ENCODE data around the gene SLX4IP.
"Not testable (repeated sequence)": the region's sequence is repeated elsewhere in the genome, so short reads cannot be mapped to it uniquely, and the experiment has no call there.

The SLX4IP gene

GRCh38 chr20:10565922-10566897, 131.1 kb downstream of the SLX4IP start:
- no peak for DNase-seq (ENCODE audit: extremely low read depth in 1 of 2, low read depth in 1 of 2)

- DNase-seq (ENCODE audit: extremely low read depth in 1 of 2, low read depth in 1 of 2) = no peak
Measured at GRCh38 chr20:10568032-10568431, 132.9 kb downstream of the SLX4IP start.

- DNase-seq (ENCODE audit: extremely low read depth in 1 of 2, low read depth in 1 of 2) = no peak
Measured at GRCh38 chr20:10571313-10571815, 136.3 kb downstream of the SLX4IP start.

DNA sequence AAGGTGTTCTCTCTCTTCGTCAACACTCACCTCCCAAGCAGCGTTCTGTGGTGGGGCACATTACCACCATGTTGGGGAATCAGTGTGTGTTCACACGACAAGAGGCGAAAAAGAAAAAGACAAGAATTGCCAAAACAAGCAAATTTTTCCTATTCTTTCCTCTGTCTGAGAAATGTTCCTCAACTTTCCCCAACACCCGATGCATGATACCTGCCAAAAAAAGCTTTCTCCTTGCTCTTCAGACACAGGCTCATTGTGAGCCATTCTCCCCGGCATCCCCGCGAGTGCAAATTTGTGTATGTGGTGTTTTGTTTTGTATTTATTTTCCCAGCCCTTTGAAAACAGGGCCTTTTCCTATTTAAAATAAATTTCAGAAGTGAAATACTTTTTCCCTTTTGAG, 137.7 kb downstream of the SLX4IP start:
- DNase-seq (ENCODE audit: extremely low read depth in 1 of 2, low read depth in 1 of 2) = no peak

DNA sequence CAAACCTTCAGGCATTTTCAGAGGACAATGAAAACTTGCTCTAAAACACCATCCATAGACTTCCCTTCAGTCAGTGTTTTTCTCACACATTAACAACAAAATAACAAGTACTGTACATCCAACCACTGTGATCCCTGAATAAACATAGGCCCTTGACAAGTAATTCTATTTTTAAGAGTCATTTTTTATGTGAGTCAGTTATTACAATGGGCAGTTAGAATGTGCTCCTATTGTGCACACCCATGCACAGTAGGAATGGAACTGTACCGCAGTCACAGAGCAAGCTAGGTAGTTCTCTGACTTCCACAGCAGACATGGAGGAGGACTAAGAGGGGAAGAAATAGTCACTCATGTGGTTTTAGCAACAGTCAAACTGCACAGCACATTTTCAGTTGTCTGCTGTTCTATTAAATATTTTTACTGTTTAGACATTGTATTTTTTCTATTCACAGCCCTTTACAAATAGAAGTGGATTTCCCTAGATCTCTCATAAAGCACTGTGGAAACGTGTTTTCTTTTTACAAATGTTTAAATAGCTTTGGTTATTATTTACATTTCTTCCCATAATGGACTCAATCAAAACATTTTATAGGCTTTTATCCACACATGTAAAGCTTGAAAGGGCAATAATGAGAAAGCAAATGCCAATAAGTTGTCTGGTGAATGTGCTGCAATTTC, 138.3 kb downstream of the SLX4IP start:
- no peak for DNase-seq (ENCODE audit: extremely low read depth in 1 of 2, low read depth in 1 of 2)

- no peak for DNase-seq (ENCODE audit: extremely low read depth in 1 of 2, low read depth in 1 of 2)
Measured at GRCh38 chr20:10573951-10574339, 138.8 kb downstream of the SLX4IP start.

- no peak for DNase-seq (ENCODE audit: extremely low read depth in 1 of 2, low read depth in 1 of 2)
Measured at GRCh38 chr20:10576411-10577090, 141.4 kb downstream of the SLX4IP start.

DNA sequence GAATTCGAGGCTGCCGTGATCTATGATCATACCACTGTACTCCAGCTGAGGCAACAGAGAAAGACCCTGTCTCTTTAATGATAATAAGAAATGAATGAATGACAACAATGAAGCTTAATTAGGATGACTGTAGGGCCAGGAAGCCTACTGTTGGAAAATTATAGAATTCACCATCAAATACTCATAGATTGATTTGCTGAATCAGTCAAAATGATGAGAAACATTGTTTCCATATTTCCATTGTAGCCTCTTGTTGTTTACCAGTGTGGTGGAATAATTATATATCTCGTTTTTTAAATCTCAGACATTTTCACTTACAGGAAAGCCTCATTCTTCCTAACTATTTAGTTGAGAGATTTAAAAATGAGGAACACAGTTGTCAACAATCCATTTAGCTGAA, 142.5 kb downstream of the SLX4IP start:
- no peak for DNase-seq (ENCODE audit: extremely low read depth in 1 of 2, low read depth in 1 of 2)

- DNase-seq (ENCODE audit: extremely low read depth in 1 of 2, low read depth in 1 of 2) = no peak
Measured at GRCh38 chr20:10578607-10579006, 143.5 kb downstream of the SLX4IP start.

DNA sequence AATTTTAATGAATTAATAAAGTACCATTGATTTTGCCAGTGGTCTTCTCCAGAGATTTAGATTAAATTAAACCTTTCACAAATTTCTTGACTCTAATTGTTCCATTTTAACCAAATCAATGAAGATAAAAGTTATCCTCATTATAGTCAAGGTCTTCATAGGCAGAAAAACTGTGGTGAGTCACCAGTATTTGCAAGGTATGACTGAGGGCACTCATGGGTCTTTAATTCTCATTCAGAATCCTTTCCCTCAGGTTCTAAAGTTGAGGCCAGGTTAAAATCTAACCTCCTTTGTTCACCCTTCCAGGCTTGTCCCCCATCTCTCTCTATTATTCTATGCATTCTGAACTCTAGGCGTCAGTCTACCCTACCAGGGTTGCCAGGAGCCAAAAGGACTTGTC, 144.8 kb downstream of the SLX4IP start:
- no peak for DNase-seq (ENCODE audit: extremely low read depth in 1 of 2, low read depth in 1 of 2)

GRCh38 chr20:10580700-10581099, 145.6 kb downstream of the SLX4IP start:
- no peak for DNase-seq (ENCODE audit: extremely low read depth in 1 of 2, low read depth in 1 of 2)

- DNase-seq (ENCODE audit: extremely low read depth in 1 of 2, low read depth in 1 of 2) = no peak
Measured at GRCh38 chr20:10581823-10582222, 146.7 kb downstream of the SLX4IP start.

GRCh38 chr20:10584371-10584770, 149.3 kb downstream of the SLX4IP start:
- DNase-seq (ENCODE audit: extremely low read depth in 1 of 2, low read depth in 1 of 2) = no peak

DNA sequence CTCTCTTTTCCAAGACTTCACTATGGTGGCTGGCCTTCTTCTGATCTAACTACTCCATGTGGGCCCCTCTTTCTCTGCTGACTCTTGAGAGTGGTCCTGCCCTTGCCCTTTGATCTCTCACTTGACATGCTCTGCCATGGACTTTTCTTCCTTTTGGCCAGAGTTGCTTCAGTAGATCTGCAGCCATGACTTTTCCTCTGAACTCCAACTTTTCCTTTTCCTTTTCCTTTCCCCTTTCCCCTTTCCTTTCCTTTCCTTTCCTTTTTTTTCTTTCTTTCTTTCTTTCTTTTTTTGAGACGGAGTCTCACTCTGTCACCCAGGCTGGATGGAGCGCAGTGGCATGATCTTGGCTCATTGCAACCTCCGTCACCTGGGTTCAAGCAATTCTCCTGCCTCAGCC, 150.2 kb downstream of the SLX4IP start:
- DNase-seq (ENCODE audit: extremely low read depth in 1 of 2, low read depth in 1 of 2) = no peak

DNA sequence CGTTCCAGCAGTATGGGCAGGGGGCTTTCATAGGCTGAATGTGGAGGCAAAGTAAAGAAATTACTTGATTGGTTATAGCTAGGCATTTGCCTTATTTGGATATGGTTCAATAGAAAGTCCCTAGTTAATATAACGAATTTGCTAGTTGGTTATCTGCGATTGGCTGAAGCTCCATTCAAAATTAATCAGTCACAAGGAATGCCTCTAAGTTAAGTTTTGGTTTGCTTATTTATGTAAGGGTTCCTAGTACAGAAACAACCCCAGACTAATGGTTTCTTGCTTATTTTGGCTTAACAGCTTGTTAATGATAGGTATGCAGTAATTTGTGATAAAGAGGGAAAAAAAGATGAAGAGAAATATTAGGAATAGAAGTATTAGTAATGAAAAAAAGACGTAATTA, 151.2 kb downstream of the SLX4IP start:
- DNase-seq (ENCODE audit: extremely low read depth in 1 of 2, low read depth in 1 of 2) = no peak

DNA sequence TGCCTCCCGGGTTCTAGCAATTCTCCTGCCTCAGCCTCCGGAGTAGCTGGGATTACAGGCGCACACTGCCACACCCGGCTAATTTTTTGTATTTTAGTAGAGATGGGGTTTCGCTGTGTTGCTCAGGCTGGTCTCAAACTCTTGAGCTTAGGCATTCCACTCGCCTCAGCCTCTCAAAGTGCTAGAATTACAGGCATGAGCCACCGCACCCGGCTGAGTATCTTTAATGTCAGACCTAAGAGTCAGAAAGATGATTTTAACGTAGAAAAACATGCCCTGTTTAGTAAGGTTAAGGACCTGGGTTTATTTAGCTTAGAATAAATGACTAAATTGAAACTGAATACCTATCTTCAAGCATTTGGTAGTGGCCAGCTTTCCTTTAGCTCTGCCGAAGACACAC, 155.3 kb downstream of the SLX4IP start:
- not testable (repeated sequence) for DNase-seq (ENCODE audit: extremely low read depth in 1 of 2, low read depth in 1 of 2)

DNA sequence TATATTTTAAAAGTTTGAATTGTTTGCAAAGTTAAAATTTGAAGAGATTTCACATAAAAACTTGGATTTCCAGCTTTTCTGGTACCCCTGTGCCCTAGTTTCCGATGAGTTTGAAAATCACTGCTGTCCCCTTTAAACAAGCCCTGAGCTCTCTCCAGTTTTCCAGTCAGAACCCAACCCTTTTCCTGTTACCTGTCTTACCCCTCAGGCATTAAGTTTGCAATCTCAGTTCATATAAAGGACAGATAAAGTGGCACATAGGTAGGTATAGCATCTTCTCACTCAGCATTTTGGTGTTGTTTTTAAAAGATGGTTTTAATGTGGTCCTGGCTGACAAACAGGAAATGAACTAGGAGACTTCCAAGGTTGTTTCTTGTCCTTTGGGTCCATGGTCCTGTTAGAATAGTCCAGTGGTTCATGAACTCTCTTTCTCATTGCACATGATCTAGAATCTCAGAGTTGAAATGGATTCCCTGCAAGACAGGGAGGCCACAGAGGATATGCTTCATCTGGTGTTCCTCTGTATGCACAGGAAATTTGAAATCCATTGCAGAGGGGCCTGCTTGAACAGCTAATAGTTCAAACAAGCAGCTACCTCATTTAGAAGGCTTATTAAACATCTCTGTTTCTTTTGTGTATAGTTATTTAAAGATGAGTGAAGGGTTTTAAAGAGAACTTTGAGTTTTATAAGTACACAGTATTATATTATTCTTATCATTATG, 156.0 kb downstream of the SLX4IP start:
- DNase-seq (ENCODE audit: extremely low read depth in 1 of 2, low read depth in 1 of 2) = no peak

- DNase-seq (ENCODE audit: extremely low read depth in 1 of 2, low read depth in 1 of 2) = no peak
Measured at GRCh38 chr20:10591946-10592521, 156.9 kb downstream of the SLX4IP start.

- DNase-seq (ENCODE audit: extremely low read depth in 1 of 2, low read depth in 1 of 2) = no peak
Measured at GRCh38 chr20:10594296-10594868, 159.3 kb downstream of the SLX4IP start.

DNA sequence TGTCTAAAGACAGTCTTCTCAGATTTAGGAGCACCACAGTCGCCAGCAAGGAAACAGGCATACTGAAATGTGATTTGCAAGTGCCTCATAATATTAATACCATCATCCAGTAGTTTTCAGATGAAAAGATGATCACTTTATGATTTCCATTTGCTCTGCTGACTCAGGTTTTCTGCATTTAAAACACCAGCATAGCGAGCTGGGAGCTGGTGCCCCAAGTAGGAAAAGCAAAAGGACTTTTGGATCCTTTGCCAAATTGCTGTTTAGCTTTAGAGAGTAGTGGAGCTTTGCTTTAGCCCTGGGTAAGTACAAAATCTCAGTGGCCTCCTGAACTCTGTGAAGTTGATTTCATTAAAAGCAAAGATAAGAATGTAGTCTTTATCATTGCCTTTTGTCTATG, 160.2 kb downstream of the SLX4IP start:
- DNase-seq (ENCODE audit: extremely low read depth in 1 of 2, low read depth in 1 of 2) = no peak

Data from stimulated activated CD8-positive, alpha-beta memory T cell treated with anti-CD3 and anti-CD28 coated beads, Interleukin-7, amount 100 ng/mL, for 48 hours (primary cell).